ENCODE results near the gene ZNF513. TPM values are rescaled to one million over a fixed set of nuclear protein-coding genes. Genes with fewer than 3 reads are reported as not detected.

The ZNF513 gene
- total RNA-seq, 1 donor from 2014 or later, result 27.9 TPM

DNA sequence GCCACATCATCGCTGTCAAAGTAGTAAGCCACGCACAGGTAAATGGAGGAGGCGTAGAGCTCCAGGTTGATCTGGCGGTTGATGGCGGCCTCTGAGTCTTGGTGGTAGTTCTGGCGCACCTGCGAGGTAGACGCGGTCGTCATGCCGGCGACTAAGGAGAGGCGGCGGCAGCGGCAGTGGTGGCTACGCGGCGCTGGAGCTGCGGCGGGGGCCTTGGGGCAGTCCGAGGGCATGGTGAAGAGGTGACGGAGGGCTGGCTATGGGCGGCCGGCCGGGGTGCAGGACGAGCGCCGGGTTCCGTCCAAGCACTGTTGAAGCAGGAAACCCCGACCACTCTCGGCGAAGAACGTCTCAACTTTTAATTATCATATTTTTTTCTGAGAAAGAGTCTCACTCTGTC is 12.7 kb upstream of the ZNF513 start:
- H3K4me1 Mint-ChIP-seq, result peaks cover 5% of the 10 kb centered on the region
- H3K27me3 Mint-ChIP-seq (ENCODE audit: low read depth), result no peaks in the 10 kb centered on the region
- peaks cover 14% of the 10 kb centered on the region for H3K36me3 Mint-ChIP-seq (ENCODE audit: low read depth)
- H3K4me3 Mint-ChIP-seq, result no peak overlapping the region
- TF ChIP-seq CTCF (conservative IDR thresholded peaks at IDR 0.05), result no peak
- no peak overlapping the region for H3K27ac Mint-ChIP-seq (ENCODE audit: unreplicated experiment)
- H3K9me3 Mint-ChIP-seq, result no peaks in the 10 kb centered on the region
- DNase-seq (ENCODE audit: low read depth, low spot score), result no peak

DNA sequence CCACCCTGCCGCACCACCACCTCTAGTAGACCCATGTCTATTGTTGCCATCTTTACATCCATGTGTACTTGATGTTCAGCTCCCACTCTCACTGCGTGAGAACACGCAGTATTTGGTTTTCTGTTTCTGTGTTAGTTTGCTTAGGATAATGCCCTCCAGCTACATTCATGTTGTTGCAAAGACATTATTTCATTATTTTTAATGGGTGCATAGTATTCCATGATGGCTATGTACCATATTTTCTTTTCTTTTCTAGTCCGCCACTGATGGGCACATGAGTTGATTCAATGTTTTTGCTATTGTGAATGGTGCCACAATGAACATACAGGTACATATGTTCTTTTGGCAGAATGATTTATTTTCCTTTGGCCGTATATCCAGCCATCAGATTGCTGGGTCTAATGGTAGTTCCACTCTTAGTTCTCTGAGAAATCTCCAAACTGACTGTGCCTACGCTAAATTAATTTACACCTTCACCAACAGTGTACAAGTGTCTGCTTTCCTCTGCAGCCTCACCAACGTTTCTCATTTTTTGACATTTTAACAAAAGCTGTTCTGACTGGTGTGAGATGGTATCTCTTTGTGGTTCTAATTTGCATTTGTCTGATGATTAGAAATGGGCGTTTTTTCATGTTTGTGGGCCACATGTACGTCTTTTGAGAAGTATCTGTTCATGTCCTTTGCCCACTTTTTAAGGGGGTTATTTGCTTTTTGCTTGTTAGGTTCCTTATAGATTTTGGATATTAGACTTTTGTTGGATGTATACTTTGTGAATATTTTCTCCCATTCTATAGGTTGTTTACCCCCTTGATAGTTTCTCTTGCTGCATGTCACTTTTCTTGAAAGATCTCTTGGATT is 10.5 kb upstream of the ZNF513 start:
- Mint-ChIP-seq H3K9me3 (no peaks in the 10 kb centered on the region), H3K36me3 (ENCODE audit: low read depth) (peaks cover 18% of the 10 kb centered on the region), H3K4me3 (no peak overlapping the region), H3K27me3 (ENCODE audit: low read depth) (no peaks in the 10 kb centered on the region), H3K4me1 (no peaks in the 10 kb centered on the region), H3K27ac (ENCODE audit: unreplicated experiment) (no peak overlapping the region)
- no peak for DNase-seq (ENCODE audit: low read depth, low spot score)
- no peak for TF ChIP-seq CTCF (conservative IDR thresholded peaks at IDR 0.05)

- H3K4me1 Mint-ChIP-seq, result peaks cover 26% of the 10 kb centered on the region
- H3K27me3 Mint-ChIP-seq (ENCODE audit: low read depth), result peaks cover 10% of the 10 kb centered on the region
- H3K36me3 Mint-ChIP-seq (ENCODE audit: low read depth), result peaks cover 19% of the 10 kb centered on the region
- no peaks in the 10 kb centered on the region for H3K9me3 Mint-ChIP-seq
- no peak for DNase-seq (ENCODE audit: low read depth, low spot score)
- H3K27ac Mint-ChIP-seq (ENCODE audit: unreplicated experiment), result peak overlapping the region; percentile 99
- H3K4me3 Mint-ChIP-seq, result peak overlapping the region; percentile 94
- no peak for TF ChIP-seq CTCF (conservative IDR thresholded peaks at IDR 0.05)
Observed at GRCh38 chr2:27381577-27382181, 1.1 kb upstream of the ZNF513 start.

DNA sequence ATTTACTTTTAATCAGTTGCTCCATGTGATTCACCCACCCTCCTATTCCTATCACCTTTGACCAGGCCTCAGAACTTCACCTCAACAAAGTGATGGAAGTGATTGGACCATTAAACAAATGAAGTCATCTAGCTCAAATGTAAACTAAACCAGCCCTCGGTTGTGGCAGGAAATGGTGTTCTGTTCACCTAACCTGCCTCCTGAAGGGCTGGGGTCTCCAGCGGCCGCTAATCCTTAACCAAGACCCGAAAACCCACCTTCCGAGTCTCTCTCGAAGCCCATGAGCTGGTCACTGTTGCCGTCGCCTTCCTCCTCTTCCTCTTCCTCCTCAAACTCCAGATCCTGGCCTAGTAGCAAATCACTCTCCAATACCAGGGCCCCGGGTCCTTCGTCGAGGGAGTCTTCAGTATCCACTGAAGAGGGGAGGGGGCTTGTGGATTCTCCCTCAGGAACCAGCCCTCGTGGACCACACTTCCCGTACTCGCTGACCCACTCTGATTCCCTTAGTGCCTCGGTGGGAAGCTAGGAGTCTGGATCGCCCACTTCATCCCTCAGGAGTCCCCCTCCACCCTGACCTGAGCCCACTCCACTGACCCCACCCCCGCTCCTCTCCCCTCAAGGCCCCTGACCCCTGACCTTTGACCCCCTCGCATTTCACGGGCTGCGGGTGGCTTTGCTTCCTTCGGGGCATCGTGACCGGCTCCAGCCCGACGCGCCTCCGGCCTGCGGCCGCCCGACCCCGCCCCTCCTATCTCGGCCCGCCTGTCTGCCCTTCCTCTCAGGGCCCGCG is 503 bp downstream of the ZNF513 start:
- peak overlapping the region; percentile 54 for H3K27ac Mint-ChIP-seq (ENCODE audit: unreplicated experiment)
- H3K27me3 Mint-ChIP-seq (ENCODE audit: low read depth), result peaks cover 10% of the 10 kb centered on the region
- peaks cover 22% of the 10 kb centered on the region for H3K36me3 Mint-ChIP-seq (ENCODE audit: low read depth)
- peaks cover 26% of the 10 kb centered on the region for H3K4me1 Mint-ChIP-seq
- TF ChIP-seq CTCF (conservative IDR thresholded peaks at IDR 0.05), result no peak
- peak overlapping the region; percentile 94 for H3K4me3 Mint-ChIP-seq
- peak; percentile 71 for DNase-seq (ENCODE audit: low read depth, low spot score)
- no peaks in the 10 kb centered on the region for H3K9me3 Mint-ChIP-seq

GRCh38 chr2:27379383-27379835 is 1.1 kb downstream of the ZNF513 start:
- Mint-ChIP-seq H3K4me3 (peak overlapping the region; percentile 94), H3K4me1 (peaks cover 26% of the 10 kb centered on the region), H3K36me3 (ENCODE audit: low read depth) (peaks cover 24% of the 10 kb centered on the region), H3K9me3 (no peaks in the 10 kb centered on the region), H3K27ac (ENCODE audit: unreplicated experiment) (peak overlapping the region; percentile 54), H3K27me3 (ENCODE audit: low read depth) (peaks cover 13% of the 10 kb centered on the region)
- TF ChIP-seq CTCF (conservative IDR thresholded peaks at IDR 0.05), result no peak
- DNase-seq (ENCODE audit: low read depth, low spot score), result no peak
